T-cell (primary cell): Measurements from ENCODE around the gene LRFN2. TPM values are rescaled to one million over a fixed set of nuclear protein-coding genes. Genes with fewer than 3 reads are reported as not detected.

Source experiments
- ATAC-seq, 4 experiments: fragments of 200-7000 bp in 3 of 4; fragments of 150-1000 bp in 1 of 4; cut with Tn5 transposase; replicated peaks in 1 of 4; 1 replicate in 3 of 4; 2 replicates in 1 of 4; pipeline ENCODE4 v1.10.0; 2021; ENCODE audit warnings: moderate library complexity in 3 of 4, mild to moderate bottlenecking in 2 of 4, moderate number of reproducible peaks in 1 of 4
- CTCF ChIA-PET, 2 donors: fragments of 300-600 bp; sonication (Branson Sonifier 250); formaldehyde crosslinking; loops; one replicate each; lab custom pipeline; 2022; ENCODE audit warnings: antibody characterized with exemption in 2 of 2; lab: Charles Lee
- POLR2A ChIA-PET, 2 donors: fragments of 300-600 bp; sonication (Branson Sonifier 250); formaldehyde crosslinking; loops; one replicate each; lab custom pipeline; 2022; ENCODE audit warnings: antibody characterized with exemption in 2 of 2; lab: Charles Lee
- DNase-seq, 35 experiments: peaks; one replicate each; pipeline versions ENCODE4 v3.0.0 to v3.0.0-alpha.2; 2013 to 2023
- H3K27ac ChIP-seq: one replicate; pipeline ENCODE4 v1.5.1; 2013; ENCODE audit warnings: low read length
- H3K27me3 ChIP-seq, 2 experiments: replicated peaks in 1 of 2; 1 replicate in 1 of 2; 2 replicates in 1 of 2; pipeline versions ENCODE4 v1.6.1 to v1.7.0; 2013; ENCODE audit warnings: low read length in 1 of 2, mixed read lengths in 1 of 2; ENCODE audit not compliant: control insufficient read depth in 2 of 2, insufficient read depth in 2 of 2; ENCODE audit errors: extremely low read depth in 1 of 2
- H3K36me3 ChIP-seq, 2 donors: 1 replicate in 1 of 2; 2 replicates in 1 of 2; pipeline versions ENCODE4 v1.6.1 to v1.7.0; 2013; ENCODE audit warnings: low read length in 1 of 2; ENCODE audit not compliant: control insufficient read depth in 2 of 2, insufficient read depth in 1 of 2; ENCODE audit errors: extremely low read depth in 1 of 2
- H3K4me1 ChIP-seq, 2 experiments: 1 replicate in 1 of 2; 2 replicates in 1 of 2; pipeline versions ENCODE4 v1.6.1 to v1.7.0; 2013; ENCODE audit warnings: low read length in 2 of 2, mixed read lengths in 1 of 2; ENCODE audit not compliant: insufficient read depth in 2 of 2, control insufficient read depth in 1 of 2; ENCODE audit errors: extremely low read depth in 1 of 2
- H3K4me3 ChIP-seq, 2 donors: 1 replicate in 1 of 2; 2 replicates in 1 of 2; pipeline versions ENCODE4 v1.5.1 to v1.7.0; 2013; ENCODE audit warnings: mild to moderate bottlenecking in 2 of 2, low read length in 1 of 2, moderate library complexity in 1 of 2; ENCODE audit not compliant: control insufficient read depth in 1 of 2; ENCODE audit errors: extremely low read depth in 1 of 2
- H3K9me3 ChIP-seq: 2 replicates; pipeline ENCODE4 v1.7.0; 2013
- H3K27ac Mint-ChIP-seq, 2 donors: one replicate each; pipeline ENCODE4 v1.8.0; 2020 to 2021; ENCODE audit warnings: mild to moderate bottlenecking in 2 of 2, mixed read lengths in 2 of 2
- H3K27me3 Mint-ChIP-seq, 2 donors: one replicate each; pipeline ENCODE4 v1.8.0; 2021 to 2022; ENCODE audit warnings: mixed read lengths in 2 of 2
- H3K36me3 Mint-ChIP-seq: one replicate; pipeline ENCODE4 v1.8.0; 2021; ENCODE audit warnings: mixed read lengths
- H3K4me1 Mint-ChIP-seq, 3 donors: one replicate each; pipeline ENCODE4 v1.8.0; 2020 to 2022; ENCODE audit warnings: mixed read lengths in 3 of 3, mild to moderate bottlenecking in 1 of 3
- H3K4me3 Mint-ChIP-seq, 3 donors: one replicate each; pipeline ENCODE4 v1.8.0; 2020 to 2022; ENCODE audit warnings: mild to moderate bottlenecking in 3 of 3, mixed read lengths in 3 of 3, moderate library complexity in 3 of 3
- H3K9me3 Mint-ChIP-seq, 3 donors: one replicate each; pipeline ENCODE4 v1.8.0; 2020 to 2022; ENCODE audit warnings: mixed read lengths in 3 of 3
- WGBS: methylation state at CpG from one replicate; pipeline ENCODE4 v1.1.5; 2013; ENCODE audit warnings: missing lambda C conversion rate; ENCODE audit not compliant: insufficient coverage; 5-methylcytosine and 5-hydroxymethylcytosine counted together
- total RNA-seq, 35 experiments: library from RNA in 6 of 35; stranded (reverse) in 6 of 35; fragments of 120-200 nt in 1 of 35; gene quantifications; one replicate each; pipeline versions ENCODE4 v1.2.1 to v1.2.4 and lab custom pipeline; 2013 to 2026

LRFN2 gene
- total RNA-seq, 5 donors from 2014 or later (not counting 1 experiment from before 2014, with no cell fraction given): 0.12 to 1.7 (median 0.92) TPM

DNA sequence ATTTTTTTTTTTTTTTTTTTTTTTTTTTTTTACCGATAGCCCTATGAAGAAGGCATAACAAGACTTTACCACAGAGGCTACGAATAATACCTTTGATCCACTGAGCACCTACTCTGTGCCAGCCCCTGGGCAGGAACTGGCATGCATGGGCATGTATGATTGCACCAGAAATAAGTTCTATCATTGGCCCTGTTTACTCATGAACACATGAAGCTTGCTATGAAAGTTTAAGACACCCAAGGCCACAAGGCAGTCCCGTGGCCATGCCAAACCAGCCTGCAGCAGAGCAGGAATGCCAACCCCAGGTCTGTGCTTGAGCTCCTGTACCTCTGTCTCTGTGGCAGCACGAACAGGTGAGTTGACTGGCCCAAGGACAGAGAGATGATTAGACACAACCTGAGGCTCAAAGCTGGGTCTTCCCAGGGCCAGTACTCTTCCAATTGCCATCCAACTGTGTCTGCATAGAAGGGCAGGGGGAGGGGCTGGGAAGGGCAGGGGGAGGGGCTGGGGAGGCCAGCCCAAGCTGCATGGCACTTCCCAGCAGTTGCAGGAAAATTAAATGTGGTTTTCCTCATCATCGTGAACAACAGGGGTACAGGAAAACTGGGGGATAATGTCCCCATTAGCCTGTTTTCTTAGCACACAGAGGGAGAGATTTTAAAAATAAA, 63.5 kb downstream of the LRFN2 start:
- H3K4me1 ChIP-seq: no peaks in the 10 kb centered on the region
- H3K27me3 ChIP-seq: peaks cover 0 to 19% of the 10 kb centered on the region in 2 experiments
- WGBS: 58% methylated on average over 3 of the region's 5 CpGs
- ATAC-seq (no peak), DNase-seq (no peak)
- H3K9me3 ChIP-seq: no peaks in the 10 kb centered on the region
- no peaks in the 10 kb centered on the region for H3K36me3 ChIP-seq
- Mint-ChIP-seq H3K27ac (no peak overlapping the region), H3K27me3 (peaks cover 0 to 8% of the 10 kb centered on the region in 2 donors), H3K36me3 (no peaks in the 10 kb centered on the region), H3K4me3 (no peak overlapping the region), H3K9me3 (no peaks in the 10 kb centered on the region), H3K4me1 (peaks cover 4 to 14% (median 5%) of the 10 kb centered on the region in 3 donors)
- H3K27ac ChIP-seq: no peak overlapping the region
- ChIA-PET CTCF (no interaction called here), POLR2A (no interaction called here)
- H3K4me3 ChIP-seq: no peak overlapping the region

DNA sequence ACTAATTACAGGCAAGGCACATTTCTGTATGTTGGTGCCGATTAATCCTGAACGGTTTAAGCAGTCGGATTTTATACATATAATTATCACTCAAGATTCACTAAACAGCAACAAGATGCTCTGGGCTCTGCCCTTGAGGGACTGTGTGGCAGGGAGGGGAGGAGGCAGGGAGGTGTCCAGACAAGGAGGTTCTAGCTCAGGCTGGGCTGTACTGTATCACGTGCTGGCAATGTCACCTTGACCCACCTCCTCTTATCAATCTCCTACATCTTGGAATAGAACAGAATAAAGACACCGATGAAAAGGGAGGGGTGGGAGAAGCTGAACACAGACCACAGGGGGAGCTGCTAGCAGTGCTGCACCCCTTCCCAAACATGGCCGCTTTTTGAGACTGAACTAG, 65.7 kb downstream of the LRFN2 start:
- Histone ChIP-seq H3K4me1 (no peaks in the 10 kb centered on the region), H3K27me3 (peaks cover 0 to 19% of the 10 kb centered on the region in 2 experiments), H3K27ac (no peak overlapping the region), H3K9me3 (no peaks in the 10 kb centered on the region), H3K36me3 (no peaks in the 10 kb centered on the region), H3K4me3 (no peak overlapping the region)
- Mint-ChIP-seq H3K4me1 (peaks cover 4 to 14% (median 5%) of the 10 kb centered on the region in 3 donors), H3K9me3 (no peaks in the 10 kb centered on the region), H3K36me3 (no peaks in the 10 kb centered on the region), H3K4me3 (no peak overlapping the region), H3K27ac (no peak overlapping the region), H3K27me3 (peaks cover 4 to 12% of the 10 kb centered on the region in 2 donors)
- no peak for ATAC-seq
- WGBS: 100% methylated on average over 1 of the region's 6 CpGs
- ChIA-PET POLR2A (no interaction called here), CTCF (no interaction called here)
- no peak for DNase-seq

DNA sequence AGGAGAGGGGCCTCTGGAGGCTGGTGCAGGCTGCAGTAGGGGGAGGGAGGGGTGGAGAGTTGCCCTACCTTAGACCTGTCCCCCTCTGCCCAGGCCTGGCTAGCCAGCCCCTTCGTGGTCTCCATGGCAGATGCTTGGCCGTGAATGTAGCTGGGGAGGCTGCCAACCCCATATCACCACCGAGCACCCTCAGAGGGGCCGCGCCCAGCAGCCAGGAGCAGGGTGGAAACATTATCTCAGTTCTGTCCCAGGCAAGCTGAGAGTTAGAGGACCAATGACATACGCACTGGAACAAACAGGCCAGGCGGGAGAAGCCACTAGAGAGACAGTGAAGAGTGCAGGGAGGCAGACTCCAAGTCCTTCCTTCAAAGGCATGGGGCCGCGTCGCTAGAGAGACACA, 66.5 kb downstream of the LRFN2 start:
- H3K4me1 ChIP-seq: no peaks in the 10 kb centered on the region
- H3K9me3 Mint-ChIP-seq: no peaks in the 10 kb centered on the region
- no peaks in the 10 kb centered on the region for H3K9me3 ChIP-seq
- CTCF ChIA-PET: no interaction called here
- WGBS: 90% methylated on average over 6 of the region's 10 CpGs
- peaks cover 0 to 21% of the 10 kb centered on the region in 2 experiments for H3K27me3 ChIP-seq
- no peak overlapping the region for H3K4me3 Mint-ChIP-seq
- no peak overlapping the region for H3K27ac Mint-ChIP-seq
- peaks cover 4 to 12% of the 10 kb centered on the region in 2 donors for H3K27me3 Mint-ChIP-seq
- peaks cover 4 to 14% (median 5%) of the 10 kb centered on the region in 3 donors for H3K4me1 Mint-ChIP-seq
- ATAC-seq: no peak
- no peak overlapping the region for H3K4me3 ChIP-seq
- POLR2A ChIA-PET: no interaction called here
- no peak overlapping the region for H3K27ac ChIP-seq
- DNase-seq: no peak
- H3K36me3 ChIP-seq: no peaks in the 10 kb centered on the region
- H3K36me3 Mint-ChIP-seq: no peaks in the 10 kb centered on the region

DNA sequence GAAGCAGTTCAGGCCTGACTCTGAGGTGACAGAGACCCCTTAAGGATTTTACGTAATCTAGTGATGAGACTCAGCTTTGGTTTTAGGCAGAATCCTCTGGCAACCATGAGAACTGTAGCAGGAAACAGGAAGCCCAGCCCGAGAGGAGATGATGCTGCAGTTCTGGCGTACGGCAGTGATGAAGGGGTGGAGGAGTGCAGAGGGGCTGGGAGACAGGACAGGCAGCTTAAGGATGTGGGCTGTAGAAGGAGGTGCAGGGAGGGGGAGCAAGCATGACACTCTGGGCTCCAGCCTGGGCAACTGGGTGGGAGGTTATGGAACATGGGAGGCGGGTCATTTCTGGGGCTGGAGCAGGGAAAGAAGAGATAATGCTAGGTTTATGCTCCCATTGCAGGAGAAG, 67.1 kb downstream of the LRFN2 start:
- WGBS: 13% methylated on average over 4 of the region's 5 CpGs
- Histone ChIP-seq H3K4me1 (no peaks in the 10 kb centered on the region), H3K36me3 (no peaks in the 10 kb centered on the region), H3K9me3 (no peaks in the 10 kb centered on the region), H3K4me3 (no peak overlapping the region), H3K27ac (no peak overlapping the region), H3K27me3 (peaks cover 0 to 21% of the 10 kb centered on the region in 2 experiments)
- H3K4me3 Mint-ChIP-seq: no peak overlapping the region
- peaks cover 4 to 14% (median 5%) of the 10 kb centered on the region in 3 donors for H3K4me1 Mint-ChIP-seq
- CTCF ChIA-PET: no interaction called here
- H3K9me3 Mint-ChIP-seq: no peaks in the 10 kb centered on the region
- no peak overlapping the region for H3K27ac Mint-ChIP-seq
- H3K27me3 Mint-ChIP-seq: peaks cover 4 to 12% of the 10 kb centered on the region in 2 donors
- no peaks in the 10 kb centered on the region for H3K36me3 Mint-ChIP-seq
- DNase-seq (no peak), ATAC-seq (no peak)
- POLR2A ChIA-PET: no interaction called here

DNA sequence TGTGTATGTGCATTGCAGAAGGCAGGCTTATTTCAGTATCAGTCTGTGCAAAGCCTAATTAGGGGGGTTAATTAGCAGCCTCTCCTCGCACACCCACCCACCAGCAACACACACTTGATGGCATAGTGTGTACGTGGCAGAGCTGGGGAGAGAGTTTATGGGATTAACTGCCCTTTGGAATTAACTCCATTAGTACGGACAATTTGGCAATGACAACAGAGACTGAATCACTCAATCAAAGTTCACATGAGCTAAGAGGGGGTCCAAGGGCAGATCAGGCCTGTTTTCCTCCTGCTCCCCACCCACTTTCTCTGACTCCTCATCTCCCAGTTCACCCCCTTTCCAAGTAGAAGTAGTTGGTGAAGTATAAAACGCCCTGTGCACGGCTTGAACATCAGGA, 69.5 kb downstream of the LRFN2 start:
- Histone ChIP-seq H3K27ac (no peak overlapping the region), H3K4me1 (no peaks in the 10 kb centered on the region), H3K9me3 (no peaks in the 10 kb centered on the region), H3K27me3 (peaks cover 0 to 18% of the 10 kb centered on the region in 2 experiments), H3K36me3 (no peaks in the 10 kb centered on the region), H3K4me3 (no peak overlapping the region)
- H3K4me1 Mint-ChIP-seq: peaks cover 4 to 10% (median 5%) of the 10 kb centered on the region in 3 donors
- 83% methylated on average over 1 of the region's 5 CpGs for WGBS
- ChIA-PET CTCF (no interaction called here), POLR2A (no interaction called here)
- DNase-seq (no peak), ATAC-seq (no peak)
- H3K27ac Mint-ChIP-seq: no peak overlapping the region
- no peaks in the 10 kb centered on the region for H3K9me3 Mint-ChIP-seq
- H3K36me3 Mint-ChIP-seq: no peaks in the 10 kb centered on the region
- H3K4me3 Mint-ChIP-seq: no peak overlapping the region
- peaks cover 4 to 12% of the 10 kb centered on the region in 2 donors for H3K27me3 Mint-ChIP-seq

DNA sequence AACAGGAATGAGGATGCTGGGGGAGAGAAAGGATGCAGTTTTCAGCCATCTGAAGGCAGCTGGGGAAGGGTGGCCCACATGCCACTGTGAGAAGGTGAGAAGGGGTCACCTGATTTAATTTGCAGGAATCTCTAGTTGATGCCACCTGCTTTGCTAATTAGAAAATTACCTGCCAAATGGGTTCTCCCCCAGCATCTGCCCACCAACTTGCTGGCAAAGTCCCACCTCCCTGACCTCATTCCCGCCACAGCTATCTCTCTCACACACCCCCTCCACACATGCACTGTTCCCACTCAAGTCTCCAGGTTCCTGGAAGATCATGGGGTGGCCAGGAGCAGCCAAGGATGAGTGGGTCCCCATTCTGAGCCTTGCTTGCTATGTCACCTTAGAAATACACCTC, 70.7 kb downstream of the LRFN2 start:
- no peak for ATAC-seq
- peaks cover 8 to 18% (median 8%) of the 10 kb centered on the region in 3 donors for H3K4me1 Mint-ChIP-seq
- H3K27ac Mint-ChIP-seq: no peak overlapping the region
- H3K9me3 ChIP-seq: no peaks in the 10 kb centered on the region
- no peaks in the 10 kb centered on the region for H3K4me1 ChIP-seq
- ChIA-PET CTCF (no interaction called here), POLR2A (no interaction called here)
- H3K9me3 Mint-ChIP-seq: no peaks in the 10 kb centered on the region
- no peak for DNase-seq
- H3K4me3 ChIP-seq: no peak overlapping the region
- no peaks in the 10 kb centered on the region for H3K36me3 ChIP-seq
- peaks cover 4 to 12% of the 10 kb centered on the region in 2 donors for H3K27me3 Mint-ChIP-seq
- no peak overlapping the region for H3K4me3 Mint-ChIP-seq
- peaks cover 0 to 18% of the 10 kb centered on the region in 2 experiments for H3K27me3 ChIP-seq
- WGBS: 56% methylated on average over 1 of the region's 1 CpG
- H3K36me3 Mint-ChIP-seq: no peaks in the 10 kb centered on the region
- H3K27ac ChIP-seq: no peak overlapping the region
